ENCODE measurements around the gene TMEM234.

Gene TMEM234

GRCh38 chr1:32239790-32240139 lies 17.6 kb upstream of the TMEM234 start:
- DNase-seq (ENCODE audit: low spot score), result no peak

- no peak for DNase-seq (ENCODE audit: low spot score)
Measured at GRCh38 chr1:32239337-32239736, 17.2 kb upstream of the TMEM234 start.

GRCh38 chr1:32234792-32235191 lies 12.6 kb upstream of the TMEM234 start:
- no peak for DNase-seq (ENCODE audit: low spot score)

GRCh38 chr1:32232558-32233304 lies 10.6 kb upstream of the TMEM234 start:
- DNase-seq (ENCODE audit: low spot score), result no peak

- no peak for DNase-seq (ENCODE audit: low spot score)
Measured at GRCh38 chr1:32231843-32232432, 9.8 kb upstream of the TMEM234 start.

- DNase-seq (ENCODE audit: low spot score), result no peak
Measured at GRCh38 chr1:32228771-32229170, 6.6 kb upstream of the TMEM234 start.

GRCh38 chr1:32224285-32224684 lies 2.1 kb upstream of the TMEM234 start:
- no peak for DNase-seq (ENCODE audit: low spot score)

GRCh38 chr1:32223683-32224082 lies 1.5 kb upstream of the TMEM234 start:
- no peak for DNase-seq (ENCODE audit: low spot score)

GRCh38 chr1:32221581-32221979 lies 573 bp downstream of the TMEM234 start:
- no peak for DNase-seq (ENCODE audit: low spot score)

- no peak for DNase-seq (ENCODE audit: low spot score)
Measured at GRCh38 chr1:32220746-32221580, 1.2 kb downstream of the TMEM234 start.

- DNase-seq (ENCODE audit: low spot score), result no peak
Measured at GRCh38 chr1:32219022-32219421, 3.1 kb downstream of the TMEM234 start.

GRCh38 chr1:32216566-32216965 lies 5.6 kb downstream of the TMEM234 start:
- DNase-seq (ENCODE audit: low spot score), result no peak

GRCh38 chr1:32215629-32216480 lies 6.3 kb downstream of the TMEM234 start:
- peak; percentile 70 for DNase-seq (ENCODE audit: low spot score)

GRCh38 chr1:32208891-32209328 lies 13.2 kb downstream of the TMEM234 start, which contains the start of gene DCDC2B:
Gene DCDC2B, plus strand, starts transcription at chr1:32209089. Its CDS starts 5 bp downstream, at chr1:32209094.
- DNase-seq (ENCODE audit: low spot score), result no peak

- DNase-seq (ENCODE audit: low spot score), result no peak
Measured at GRCh38 chr1:32208469-32208868, 13.7 kb downstream of the TMEM234 start.

- DNase-seq (ENCODE audit: low spot score), result peak; percentile 90
Measured at GRCh38 chr1:32205401-32206370, 16.5 kb downstream of the TMEM234 start, which contains the start of gene IQCC. Gene IQCC, plus strand, starts transcription at chr1:32205671. Its CDS starts 11 bp downstream, at chr1:32205682.

- no peak for DNase-seq (ENCODE audit: low spot score)
Measured at GRCh38 chr1:32204943-32205361, 17.2 kb downstream of the TMEM234 start.

- DNase-seq (ENCODE audit: low spot score), result peak; percentile 79
Measured at GRCh38 chr1:32201011-32201855, 20.9 kb downstream of the TMEM234 start.

GRCh38 chr1:32200226-32201010 lies 21.7 kb downstream of the TMEM234 start, which contains the start of gene CCDC28B:
Gene CCDC28B, plus strand, starts transcription at chr1:32200595. Its CDS starts 1,341 bp downstream, at chr1:32201936.
- peak; percentile 84 for DNase-seq (ENCODE audit: low spot score)

Measured in ecto neural progenitor cell (in vitro differentiated cells).